ENCODE measurements around the gene TSPAN14.

TSPAN14 gene

GRCh38 chr10:80487791-80488538 is 33.9 kb downstream of the TSPAN14 start:
- DNase-seq (ENCODE audit: low spot score) = no peak

DNA sequence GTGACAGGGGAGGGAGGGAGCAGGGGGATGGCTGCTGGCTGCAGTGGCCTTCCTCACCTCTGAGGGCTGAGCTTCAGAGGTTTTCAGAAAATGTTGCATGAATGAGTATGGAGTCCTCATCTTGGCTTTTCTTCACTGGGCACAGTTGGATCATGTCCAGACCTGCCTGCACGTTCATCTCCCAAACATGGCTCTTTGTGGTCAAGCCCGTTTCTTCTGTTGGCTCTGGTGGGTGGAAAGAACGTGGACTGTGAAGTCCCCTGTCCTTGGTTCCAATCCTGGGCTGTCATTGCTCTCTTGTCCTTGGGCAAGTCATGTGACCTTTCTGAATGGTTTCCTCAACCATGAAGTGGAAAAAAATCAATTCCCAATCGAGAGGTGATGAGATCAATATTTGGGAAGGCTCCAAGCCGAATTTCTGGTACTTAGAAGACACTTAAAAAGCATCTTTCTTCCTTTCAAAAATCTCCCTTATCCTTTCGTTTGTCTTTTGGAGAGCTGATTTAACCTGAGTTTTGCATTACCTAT is 34.5 kb downstream of the TSPAN14 start:
- no peak for DNase-seq (ENCODE audit: low spot score)

DNA sequence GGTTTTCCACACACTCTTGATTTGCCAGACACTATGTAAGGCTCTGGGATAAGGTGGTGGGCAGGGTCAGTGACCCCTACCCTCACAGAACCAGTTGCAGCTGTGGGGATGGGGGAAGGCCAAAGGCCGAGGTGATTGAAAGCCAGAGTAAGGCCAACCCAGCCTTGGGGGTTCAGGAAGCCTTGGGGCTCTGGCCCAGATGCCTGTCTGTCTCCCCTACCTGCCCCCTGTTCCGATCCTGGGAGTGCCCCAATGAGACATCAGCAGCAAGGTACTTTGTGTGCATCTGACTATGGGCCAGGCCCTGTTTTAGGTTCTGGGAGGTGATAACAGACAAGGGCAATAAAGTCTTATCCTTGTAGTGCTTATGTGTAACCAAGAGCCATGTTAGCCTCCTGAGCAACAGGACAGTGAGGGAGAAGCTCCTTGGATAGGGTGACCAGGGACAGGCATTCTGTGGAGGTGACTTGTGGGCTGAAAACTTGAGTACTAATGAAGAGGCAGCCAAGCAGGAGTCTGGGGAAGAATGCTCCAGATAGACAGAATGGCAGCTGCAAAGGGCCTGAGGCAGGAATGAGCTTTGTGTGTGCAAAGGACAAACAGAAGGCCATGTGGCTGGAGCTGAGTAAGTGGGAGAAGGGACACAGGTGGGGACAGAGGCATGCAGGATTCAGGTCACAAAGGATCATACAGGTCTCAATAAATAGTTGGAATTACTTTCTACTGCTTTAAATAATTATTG is 35.4 kb downstream of the TSPAN14 start:
- no peak for DNase-seq (ENCODE audit: low spot score)

DNA sequence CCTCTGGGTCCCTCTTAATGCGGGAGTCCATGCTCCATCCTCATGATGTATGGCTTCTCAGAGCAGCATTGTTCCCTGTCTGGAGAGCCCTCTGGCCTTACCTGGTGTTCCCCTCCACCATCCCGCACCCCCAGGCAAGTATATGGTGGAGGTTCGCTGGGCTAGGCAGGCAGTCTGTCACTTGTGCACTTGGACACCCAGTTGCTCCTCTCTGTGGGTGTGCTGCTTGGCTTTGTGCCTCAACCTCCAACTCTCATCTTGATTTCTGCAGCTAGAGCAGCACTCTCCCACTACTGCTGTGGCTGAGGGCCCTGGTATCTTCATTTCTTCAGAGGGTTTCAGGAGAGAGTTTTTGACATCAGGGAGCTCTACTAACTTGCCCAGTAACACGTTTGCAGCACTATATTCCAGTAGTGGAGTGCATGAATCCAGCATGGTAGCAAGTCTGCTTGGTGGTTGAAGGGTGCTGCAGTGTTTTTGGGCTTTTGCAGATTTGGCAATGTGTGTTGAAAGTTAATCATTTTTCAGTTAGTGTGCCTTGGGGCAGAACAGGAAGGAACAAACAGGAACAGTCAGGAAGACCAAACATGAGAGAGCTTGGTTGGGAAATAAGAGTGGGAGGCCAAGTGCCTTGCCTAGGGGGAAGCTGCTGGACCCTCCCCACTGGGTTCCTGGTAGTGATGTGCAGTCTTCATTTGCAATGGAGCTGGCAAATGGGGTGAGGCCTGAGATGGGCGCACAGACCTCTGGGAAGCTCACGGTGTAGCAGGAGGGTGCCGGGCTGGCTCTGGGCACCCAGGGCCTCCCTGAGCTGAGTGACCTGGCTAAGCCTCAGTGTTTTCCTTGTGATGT is 37.4 kb downstream of the TSPAN14 start:
- no peak for DNase-seq (ENCODE audit: low spot score)

DNA sequence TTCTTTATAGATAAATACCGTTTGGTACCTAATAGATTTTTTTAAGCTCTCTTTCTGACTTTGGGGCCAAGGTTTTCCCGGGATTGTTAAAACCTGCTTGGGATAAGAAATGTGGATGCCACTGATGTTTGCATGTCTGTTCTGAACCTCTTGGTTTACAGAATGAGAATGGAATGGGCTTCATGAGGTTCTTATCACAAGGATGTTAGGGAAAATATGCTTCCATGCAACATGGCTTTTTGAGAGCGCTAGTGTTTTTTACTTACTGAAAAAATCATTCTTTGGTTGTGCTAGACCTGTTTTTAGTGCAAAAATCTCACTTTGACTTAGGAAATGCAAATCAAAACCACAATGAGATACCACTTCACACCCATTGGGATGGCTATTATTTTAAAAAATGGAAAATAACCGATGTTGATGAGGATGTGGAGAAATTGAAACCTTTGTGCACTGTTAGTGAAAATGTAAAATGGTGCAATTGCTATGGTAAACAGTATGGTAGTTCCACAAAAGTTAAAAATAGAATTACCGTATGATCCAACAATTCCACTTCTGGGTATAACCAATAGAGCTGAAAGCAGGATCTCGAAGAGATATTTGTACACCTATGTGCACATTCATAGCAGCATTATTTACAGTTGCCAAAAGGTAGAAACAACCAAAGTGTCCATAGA is 38.9 kb downstream of the TSPAN14 start:
- no peak for DNase-seq (ENCODE audit: low spot score)

GRCh38 chr10:80493522-80494051 is 39.5 kb downstream of the TSPAN14 start:
- DNase-seq (ENCODE audit: low spot score) = no peak

- no peak for DNase-seq (ENCODE audit: low spot score)
Measured at GRCh38 chr10:80496555-80497172, 42.6 kb downstream of the TSPAN14 start.

GRCh38 chr10:80497187-80498077 is 43.3 kb downstream of the TSPAN14 start:
- no peak for DNase-seq (ENCODE audit: low spot score)

DNA sequence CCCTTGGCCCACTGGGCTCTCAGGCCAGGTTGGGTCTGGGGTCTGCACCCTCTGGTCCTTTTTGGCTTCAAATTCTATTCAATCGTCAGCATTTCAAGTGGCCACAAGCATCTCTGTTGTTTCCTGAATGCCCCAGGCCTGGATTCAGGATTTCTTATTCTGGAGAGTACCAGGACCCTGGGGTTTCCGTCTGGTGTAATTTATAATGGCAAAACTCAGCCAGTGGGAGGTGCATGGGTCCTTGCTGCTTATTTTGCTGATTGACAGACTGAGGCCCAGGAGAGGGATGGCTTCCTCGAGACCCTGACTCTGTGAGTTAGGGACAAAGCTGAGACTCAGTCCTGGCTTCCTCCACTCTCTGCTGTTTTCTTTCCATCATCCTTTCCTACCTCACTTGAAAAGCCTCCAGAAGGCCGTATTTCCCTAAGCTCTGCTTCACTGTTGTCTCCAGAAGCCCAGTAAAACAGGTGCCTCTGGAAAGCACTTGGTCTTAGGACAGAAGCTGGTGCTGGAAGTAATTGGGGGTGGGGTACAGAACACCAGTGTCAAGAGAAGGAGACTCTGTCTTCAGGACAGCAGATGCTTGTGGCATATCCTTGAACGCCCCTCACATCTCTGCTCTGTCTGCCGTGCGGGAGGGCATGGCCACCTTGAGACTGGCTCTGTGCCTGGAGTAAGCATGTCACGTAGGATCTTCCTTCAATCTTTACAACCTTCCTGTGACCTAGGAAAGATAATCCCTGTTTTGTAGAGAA is 44.1 kb downstream of the TSPAN14 start:
- DNase-seq (ENCODE audit: low spot score) = no peak

- peak; percentile 66 for DNase-seq (ENCODE audit: low spot score)
Measured at GRCh38 chr10:80498833-80499741, 45.0 kb downstream of the TSPAN14 start.

DNA sequence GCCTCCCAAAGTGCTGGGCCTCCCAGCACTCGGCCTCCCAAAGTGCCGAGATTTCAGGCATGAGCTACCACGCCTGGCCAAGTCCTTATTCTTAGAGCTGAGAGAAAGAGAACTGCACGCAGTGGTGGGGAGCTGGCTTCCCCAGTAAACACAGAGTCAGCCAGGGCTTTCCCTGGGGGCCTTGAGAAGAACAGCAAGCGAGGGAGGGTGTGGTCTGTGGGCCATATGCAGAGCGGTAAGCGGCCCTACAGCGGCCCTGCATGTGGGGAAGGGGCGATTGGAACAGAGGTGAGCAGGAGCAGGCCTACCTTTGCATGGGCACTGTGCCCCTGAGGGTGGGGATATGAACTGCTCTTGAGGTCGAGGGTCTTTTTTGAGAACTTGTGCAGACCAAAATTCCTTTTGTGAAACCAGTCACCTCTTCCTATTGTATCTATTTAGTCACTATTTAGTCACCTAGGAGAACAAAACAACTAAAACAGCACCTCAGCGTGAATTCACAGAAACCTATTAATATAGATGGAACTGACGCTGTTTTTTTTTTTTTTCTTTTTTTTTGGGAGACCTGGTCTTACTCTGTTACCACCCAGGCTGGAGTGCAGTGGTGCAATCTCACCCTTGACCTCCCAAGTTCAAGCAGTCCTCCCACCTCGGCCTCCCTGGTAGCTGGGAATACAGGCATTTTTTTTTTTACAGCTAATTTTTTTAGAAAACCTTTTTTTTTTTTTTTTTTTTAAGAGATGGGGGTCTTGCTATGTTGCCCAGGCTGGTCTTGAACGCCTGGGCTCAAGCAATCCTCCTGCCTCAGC is 46.7 kb downstream of the TSPAN14 start:
- DNase-seq (ENCODE audit: low spot score) = no peak

DNA sequence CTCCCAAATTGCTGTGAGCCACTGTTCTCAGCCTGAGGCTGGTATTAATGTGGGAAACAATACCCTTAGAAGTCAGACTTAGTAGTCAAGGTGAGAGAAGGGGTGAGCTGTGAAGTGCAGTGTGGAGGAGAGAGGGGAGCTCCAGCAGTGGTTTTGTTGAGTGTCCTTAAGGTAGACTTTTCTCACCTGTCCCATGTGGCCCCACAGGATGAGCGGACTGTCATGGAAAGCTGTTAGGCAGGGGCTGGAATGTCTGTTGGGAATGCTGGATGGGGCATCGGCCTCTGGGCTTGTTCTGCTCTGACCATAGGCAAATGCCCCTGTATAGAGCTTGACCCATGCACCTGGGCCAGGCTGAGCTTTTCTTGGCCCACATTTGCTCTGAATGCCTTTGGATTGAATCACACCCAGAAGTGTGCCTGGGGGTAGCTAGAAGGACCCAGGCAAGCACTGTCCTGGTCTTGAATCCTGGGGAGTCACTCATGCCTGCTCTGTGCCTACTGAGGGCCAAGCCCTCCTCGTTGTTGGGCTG is 47.3 kb downstream of the TSPAN14 start:
- DNase-seq (ENCODE audit: low spot score) = no peak

GRCh38 chr10:80501913-80502521 is 47.9 kb downstream of the TSPAN14 start:
- DNase-seq (ENCODE audit: low spot score) = no peak

DNA sequence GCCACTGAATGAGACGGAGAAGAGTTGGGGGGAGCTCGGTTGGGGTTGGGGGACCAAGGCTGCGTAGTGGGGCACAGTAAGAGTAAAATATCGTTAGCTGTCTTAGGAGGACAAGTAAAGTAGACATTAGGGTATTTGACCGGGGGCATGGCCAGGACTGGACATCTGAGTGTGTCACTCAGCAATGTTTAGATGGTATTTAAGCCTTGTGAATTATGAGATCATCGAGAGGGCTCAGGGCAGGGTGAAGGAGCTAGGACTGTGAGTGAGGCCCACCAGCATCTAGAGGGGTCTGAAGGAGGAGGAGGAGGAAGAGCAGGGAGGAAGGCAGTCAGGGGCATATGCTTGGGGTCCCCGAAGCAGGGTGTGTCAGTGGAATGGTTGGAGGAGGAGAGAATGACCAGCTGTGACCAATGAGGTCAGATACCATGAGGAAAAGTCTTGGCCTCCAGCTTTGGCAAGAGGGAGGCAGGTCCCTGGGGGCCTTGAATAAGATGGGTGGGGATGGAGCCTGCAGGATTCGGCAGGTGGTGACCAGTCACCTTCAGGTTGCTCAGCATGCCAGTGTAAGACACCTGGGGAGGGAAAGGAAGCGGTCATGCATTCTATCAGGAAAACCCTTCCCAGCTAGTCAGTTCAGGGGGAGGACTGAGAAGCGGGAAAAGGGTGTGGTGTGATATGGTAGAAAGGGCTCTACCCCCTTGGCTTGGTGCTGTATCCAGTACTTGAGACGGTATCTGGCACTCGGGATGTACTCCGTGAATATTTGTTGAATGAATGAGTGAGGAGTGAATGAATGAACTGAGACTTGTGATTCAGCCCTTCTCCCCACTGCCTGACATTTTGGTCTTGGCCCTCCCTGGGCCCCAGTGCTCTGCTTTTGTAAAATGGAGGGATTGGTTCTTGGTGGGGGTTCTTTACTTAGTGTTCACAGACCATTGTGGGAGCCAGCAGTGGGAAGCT is 48.8 kb downstream of the TSPAN14 start:
- no peak for DNase-seq (ENCODE audit: low spot score)

DNA sequence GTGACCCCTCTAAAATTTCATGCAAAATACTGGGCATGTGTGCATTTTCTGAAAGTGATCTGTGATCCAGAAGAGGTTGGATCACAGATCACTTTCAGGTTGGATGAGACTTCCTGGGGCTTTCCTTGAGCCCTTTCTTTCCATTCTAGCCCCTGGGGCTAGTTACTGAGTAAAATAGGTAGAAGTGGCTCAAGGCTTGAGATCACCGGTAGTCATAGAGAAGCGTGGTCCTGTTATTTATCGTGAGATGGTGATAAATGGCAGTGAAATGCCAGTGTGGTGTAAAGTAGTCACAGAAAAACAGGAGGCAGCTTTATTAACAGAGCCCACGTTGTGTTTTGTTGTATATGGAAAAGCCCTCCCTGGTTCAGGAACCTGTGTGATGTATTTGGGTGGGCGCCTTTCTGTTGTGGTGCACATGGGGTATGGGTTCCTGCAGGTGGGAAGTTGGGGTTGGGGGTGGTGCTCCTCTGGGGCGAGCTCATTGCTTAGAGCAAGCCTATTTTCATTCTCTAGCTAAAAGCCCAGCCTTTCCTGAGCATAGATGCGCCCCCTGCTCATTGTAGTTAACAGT is 49.6 kb downstream of the TSPAN14 start:
- no peak for DNase-seq (ENCODE audit: low spot score)
